HepG2 (cell line): Measurements from ENCODE around the gene INPP1. TPM values are rescaled to one million over a fixed set of nuclear protein-coding genes. Genes with fewer than 3 reads are reported as not detected.

Source experiments
- ELK4 ChIP-seq: sonication (generic); formaldehyde crosslinking; IDR thresholded peaks from 2 replicates; pipeline ENCODE4 v1.9.0; 2021; ENCODE audit warnings: missing genetic modification reagents, borderline replicate concordance
- ETS1 ChIP-seq: sonication (generic); formaldehyde crosslinking; IDR thresholded peaks from 2 replicates; pipeline ENCODE4 v1.4.0; 2020; ENCODE audit warnings: missing genetic modification reagents
- FOSL1 ChIP-seq: sonication (generic); formaldehyde crosslinking; IDR thresholded peaks from 2 replicates; pipeline ENCODE4 v1.9.0; 2021; ENCODE audit warnings: missing genetic modification reagents, borderline replicate concordance
- IKZF4 ChIP-seq: sonication (generic); formaldehyde crosslinking; IDR thresholded peaks from 2 replicates; pipeline ENCODE4 v1.5.1; 2020; ENCODE audit warnings: borderline replicate concordance, mild to moderate bottlenecking, low read depth, missing genetic modification reagents; ENCODE audit errors: not compliant biosample characterization
- NR2F2 ChIP-seq: IDR thresholded peaks from 2 replicates; pipeline ENCODE4 v1.6.1; 2012; ENCODE audit warnings: low read depth, inconsistent platforms, borderline replicate concordance
- NRL ChIP-seq: sonication (generic); formaldehyde crosslinking; IDR thresholded peaks from 2 replicates; pipeline ENCODE4 v1.5.0; 2020; ENCODE audit warnings: missing genetic modification reagents, mild to moderate bottlenecking, moderate library complexity, borderline replicate concordance
- RORA ChIP-seq: sonication (generic); formaldehyde crosslinking; IDR thresholded peaks from 2 replicates; pipeline ENCODE4 v1.5.0; 2020; ENCODE audit warnings: mild to moderate bottlenecking, missing genetic modification reagents, moderate library complexity
- SATB2 ChIP-seq: sonication (generic); formaldehyde crosslinking; IDR thresholded peaks from 2 replicates; pipeline ENCODE4 v1.5.0; 2020; ENCODE audit warnings: missing genetic modification reagents
- SMAD9 ChIP-seq: sonication (generic); formaldehyde crosslinking; IDR thresholded peaks from 2 replicates; pipeline ENCODE4 v1.5.1; 2020; ENCODE audit warnings: mild to moderate bottlenecking, missing genetic modification reagents
- SNAPC5 ChIP-seq: sonication (generic); formaldehyde crosslinking; IDR thresholded peaks from 2 replicates; pipeline ENCODE4 v1.8.1; 2023; ENCODE audit warnings: mild to moderate bottlenecking, missing genetic modification reagents, borderline replicate concordance
- SOX13 ChIP-seq, 3 experiments: fragments of 450-650 bp in 1 of 3; sonication (generic) in 1 of 3; formaldehyde crosslinking in 1 of 3; IDR thresholded peaks in 2 of 3; conservative IDR thresholded peaks in 1 of 3; 2 replicates each; pipeline versions ENCODE4 v1.5.0 to v1.6.1; 2016 to 2020; ENCODE audit warnings: antibody characterized with exemption in 1 of 3, mild to moderate bottlenecking in 1 of 3, missing compliant biosample characterization in 1 of 3, missing genetic modification reagents in 1 of 3, moderate library complexity in 1 of 3
- SP1 ChIP-seq, 2 experiments: fragments of 450-650 bp in 1 of 2; sonication (generic) in 1 of 2; formaldehyde crosslinking in 1 of 2; IDR thresholded peaks; 2 replicates each; pipeline versions ENCODE4 v1.4.0 to v1.6.1; 2016 to 2020; ENCODE audit warnings: missing genetic modification reagents in 1 of 2
- THAP11 ChIP-seq: IDR thresholded peaks from 2 replicates; pipeline ENCODE4 v1.6.1; 2016; ENCODE audit warnings: missing biosample characterization, missing genetic modification reagents
- ZBTB25 ChIP-seq: IDR thresholded peaks from 2 replicates; pipeline ENCODE4 v1.6.1; 2018; ENCODE audit warnings: missing genetic modification reagents
- ZBTB39 ChIP-seq: sonication (generic); formaldehyde crosslinking; IDR thresholded peaks from 2 replicates; pipeline ENCODE4 v1.5.0; 2020; ENCODE audit warnings: missing genetic modification reagents
- ZNF329 ChIP-seq: sonication (generic); formaldehyde crosslinking; IDR thresholded peaks from 2 replicates; pipeline ENCODE4 v1.9.0; 2021; ENCODE audit warnings: low read depth, mild to moderate bottlenecking, missing genetic modification reagents
- ZNF331 ChIP-seq: sonication (generic); formaldehyde crosslinking; IDR thresholded peaks from 2 replicates; pipeline ENCODE4 v1.4.0; 2020; ENCODE audit warnings: missing genetic modification reagents
- ZNF703 ChIP-seq: sonication (generic); formaldehyde crosslinking; IDR thresholded peaks from 2 replicates; pipeline ENCODE4 v1.5.1; 2020; ENCODE audit warnings: missing genetic modification reagents, mild to moderate bottlenecking, moderate library complexity, borderline replicate concordance
- polyA plus RNA-seq, 8 experiments: library from polyadenylated mRNA; depleted of rRNA in 3 of 8; stranded (reverse) in 7 of 8; unstranded in 1 of 8; fragments of >200 nt; fragmentation: Illumina TruSeq in 4 of 8; extraction: Trizol in 4 of 8; gene quantifications; 2 replicates each; pipeline versions ENCODE4 v1.2.1 to v1.2.3, GENCODE V29; 2011 to 2016; ENCODE audit warnings: low read depth in 4 of 8, missing spikeins in 1 of 8, mixed read lengths in 1 of 8; ENCODE audit not compliant: insufficient read depth in 1 of 8
- total RNA-seq, 5 experiments: library from RNA; depleted of rRNA; stranded (reverse); fragments of >200 nt; fragmentation: Illumina TruSeq; extraction: Trizol; gene quantifications; 2 replicates each; pipeline ENCODE4 v1.2.3, GENCODE V29; 2016; ENCODE audit warnings: low read depth in 1 of 5
- TF ChIP-seq, protein P1 (sequence below): sonication (generic); formaldehyde crosslinking; IDR thresholded peaks from 2 replicates; pipeline ENCODE4 v1.8.1; 2022; ENCODE audit warnings: mild to moderate bottlenecking, missing genetic modification reagents
- TF ChIP-seq, protein P2 (sequence below): sonication (generic); formaldehyde crosslinking; IDR thresholded peaks from 2 replicates; pipeline ENCODE4 v1.8.0; 2022; ENCODE audit warnings: mild to moderate bottlenecking, missing genetic modification reagents, moderate library complexity

The INPP1 gene
- total and polyA plus RNA-seq, 2 of the 13 experiments (the other 11 are each of a cell fraction or from before 2014, with no cell fraction given) = 10.0 to 13.3 TPM

DNA sequence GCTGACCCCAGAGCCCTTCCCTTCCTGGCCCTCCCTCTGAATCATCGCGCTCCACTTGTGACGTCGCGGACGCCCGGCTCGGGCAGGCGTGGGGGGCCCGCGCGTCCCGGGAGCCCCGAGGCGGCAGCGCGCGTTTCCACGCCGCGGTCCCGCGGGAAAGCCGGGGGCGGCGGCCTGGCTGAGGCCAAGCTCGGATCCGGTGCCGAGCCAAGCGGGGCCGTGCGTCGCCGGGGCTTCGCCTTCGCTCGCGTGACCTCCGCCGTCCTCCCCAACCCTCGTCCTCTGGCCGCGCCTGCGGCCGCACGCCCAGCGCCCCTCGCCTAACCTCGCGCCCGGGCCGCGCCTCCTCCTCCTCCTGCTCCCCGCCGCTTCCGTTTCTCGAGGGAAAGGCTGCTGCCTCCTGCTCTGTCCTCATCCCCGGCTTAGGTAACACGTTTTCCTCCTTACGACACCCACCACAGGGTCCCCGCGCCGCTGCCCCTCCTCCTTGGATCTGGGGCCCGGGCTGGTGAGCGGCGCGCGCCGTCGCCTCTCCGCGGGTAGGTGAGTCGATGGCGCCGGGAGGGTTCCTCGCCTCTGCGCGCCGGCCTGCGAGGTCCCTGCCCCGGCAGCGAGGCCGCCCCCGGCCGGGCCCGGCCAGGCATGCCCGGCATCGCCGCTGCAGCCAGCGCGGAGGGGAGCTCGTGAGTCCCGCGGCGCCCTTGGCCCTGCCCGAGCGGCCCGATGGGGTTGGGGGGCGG lies at the start of gene INPP1 (continued):
- peak; percentile 36; the same call in 1 of the 2 replicates for TF ChIP-seq ZBTB25 (CRISPR knock-in tag)
- 0 out of 2 replicates have a peak, but pooled peaks have one; percentile 55 for TF ChIP-seq NRL (CRISPR knock-in tag)
- TF ChIP-seq SP1 (IDR thresholded peaks at IDR 0.05) = no peak
- no peak for TF ChIP-seq SP1 (CRISPR knock-in tag; IDR thresholded peaks at IDR 0.05)
- 0 out of 2 replicates have a peak, but pooled peaks have one; percentile 68 for TF ChIP-seq ZBTB39 (CRISPR knock-in tag)
- TF ChIP-seq FOSL1 (CRISPR knock-in tag) = 0 out of 2 replicates have a peak, but pooled peaks have one; percentile 5
- TF ChIP-seq SNAPC5 (CRISPR knock-in tag) = peak; percentile 81
- TF ChIP-seq, protein P1, sequence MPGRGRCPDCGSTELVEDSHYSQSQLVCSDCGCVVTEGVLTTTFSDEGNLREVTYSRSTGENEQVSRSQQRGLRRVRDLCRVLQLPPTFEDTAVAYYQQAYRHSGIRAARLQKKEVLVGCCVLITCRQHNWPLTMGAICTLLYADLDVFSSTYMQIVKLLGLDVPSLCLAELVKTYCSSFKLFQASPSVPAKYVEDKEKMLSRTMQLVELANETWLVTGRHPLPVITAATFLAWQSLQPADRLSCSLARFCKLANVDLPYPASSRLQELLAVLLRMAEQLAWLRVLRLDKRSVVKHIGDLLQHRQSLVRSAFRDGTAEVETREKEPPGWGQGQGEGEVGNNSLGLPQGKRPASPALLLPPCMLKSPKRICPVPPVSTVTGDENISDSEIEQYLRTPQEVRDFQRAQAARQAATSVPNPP = peak; percentile 97
- no peak for TF ChIP-seq ETS1
- peak; percentile 62 for TF ChIP-seq ZNF331
- no peak for TF ChIP-seq ELK4 (CRISPR knock-in tag)
- no peak for TF ChIP-seq SOX13 (IDR thresholded peaks at IDR 0.05)
- no peak for TF ChIP-seq SOX13 (CRISPR knock-in tag; conservative IDR thresholded peaks at IDR 0.05 in 1 of 2, IDR thresholded peaks at IDR 0.05 in 1 of 2)
- TF ChIP-seq ZNF329 (CRISPR knock-in tag) = 0 out of 2 replicates have a peak, but pooled peaks have one; percentile 19
- no peak for TF ChIP-seq SMAD9 (CRISPR knock-in tag)
- peak; percentile 95 for TF ChIP-seq IKZF4
- peak; percentile 56; the same call in 1 of the 2 replicates for TF ChIP-seq THAP11 (CRISPR knock-in tag)
- TF ChIP-seq, protein P2, sequence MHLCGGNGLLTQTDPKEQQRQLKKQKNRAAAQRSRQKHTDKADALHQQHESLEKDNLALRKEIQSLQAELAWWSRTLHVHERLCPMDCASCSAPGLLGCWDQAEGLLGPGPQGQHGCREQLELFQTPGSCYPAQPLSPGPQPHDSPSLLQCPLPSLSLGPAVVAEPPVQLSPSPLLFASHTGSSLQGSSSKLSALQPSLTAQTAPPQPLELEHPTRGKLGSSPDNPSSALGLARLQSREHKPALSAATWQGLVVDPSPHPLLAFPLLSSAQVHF (CRISPR knock-in tag) = peak; percentile 98
- TF ChIP-seq ZNF703 (CRISPR knock-in tag) = no peak
- peak; percentile 86; the same call in 1 of the 2 replicates for TF ChIP-seq SATB2
- TF ChIP-seq NR2F2 = no peak
- TF ChIP-seq RORA (CRISPR knock-in tag) = no peak
